NCI-H345 (cell line): ENCODE data around the gene KIF6.

Experiments
- DNase-seq: peaks from one replicate; lab custom pipeline; 2025; lab: John Stamatoyannopoulos, UW

Gene KIF6

GRCh38 chr6:39381550-39382140 lies 343.6 kb downstream of the KIF6 start:
- DNase-seq, result no peak

- DNase-seq, result no peak
Observed at GRCh38 chr6:39380837-39381549, 344.2 kb downstream of the KIF6 start.

- DNase-seq, result no peak
Observed at GRCh38 chr6:39378960-39379425, 346.2 kb downstream of the KIF6 start.

GRCh38 chr6:39378175-39378959 lies 346.8 kb downstream of the KIF6 start:
- DNase-seq, result no peak

GRCh38 chr6:39377539-39377950 lies 347.7 kb downstream of the KIF6 start:
- DNase-seq, result peak; percentile 35

- DNase-seq, result no peak
Observed at GRCh38 chr6:39375405-39375804, 349.8 kb downstream of the KIF6 start.

- DNase-seq, result no peak
Observed at GRCh38 chr6:39370390-39370789, 354.8 kb downstream of the KIF6 start.

GRCh38 chr6:39369987-39370386 lies 355.2 kb downstream of the KIF6 start:
- DNase-seq, result no peak

- DNase-seq, result peak; percentile 24
Observed at GRCh38 chr6:39367700-39368099, 357.5 kb downstream of the KIF6 start.

- no peak for DNase-seq
Observed at GRCh38 chr6:39366931-39367618, 358.1 kb downstream of the KIF6 start.

- no peak for DNase-seq
Observed at GRCh38 chr6:39365281-39366074, 359.7 kb downstream of the KIF6 start.

GRCh38 chr6:39363280-39363679 lies 361.9 kb downstream of the KIF6 start:
- no peak for DNase-seq

- DNase-seq, result peak; percentile 41
Observed at GRCh38 chr6:39362487-39362865, 362.7 kb downstream of the KIF6 start.

GRCh38 chr6:39361657-39362486 lies 363.3 kb downstream of the KIF6 start:
- peak; percentile 79 for DNase-seq

- no peak for DNase-seq
Observed at GRCh38 chr6:39360378-39360777, 364.8 kb downstream of the KIF6 start.

- peak; percentile 75 for DNase-seq
Observed at GRCh38 chr6:39357998-39358686, 367.1 kb downstream of the KIF6 start.

GRCh38 chr6:39353698-39354315 lies 371.4 kb downstream of the KIF6 start:
- no peak for DNase-seq

- DNase-seq, result no peak
Observed at GRCh38 chr6:39350723-39351505, 374.3 kb downstream of the KIF6 start.

- DNase-seq, result no peak
Observed at GRCh38 chr6:39348740-39349139, 376.5 kb downstream of the KIF6 start.
